CD4-positive, alpha-beta memory T cell (primary cell): ENCODE results near the gene ZNF385A. TPM values are rescaled to one million over a fixed set of nuclear protein-coding genes. Genes with fewer than 3 reads are reported as not detected.
A peak's percentile ranks its signal among the peaks of the same experiment; 100 is the strongest.

Experiments
- CTCF ChIA-PET: fragments of 350-600 bp; sonication (Branson Sonifier 250); formaldehyde crosslinking; loops from one replicate; lab custom pipeline; 2021; ENCODE audit warnings: inconsistent platforms; ENCODE audit not compliant: partially characterized antibody; lab: Charles Lee
- POLR2A ChIA-PET: fragments of 350-600 bp; sonication (Branson Sonifier 250); formaldehyde crosslinking; loops from one replicate; lab custom pipeline; 2021; ENCODE audit not compliant: partially characterized antibody; lab: Charles Lee
- DNase-seq, 5 donors: peaks; one replicate each; pipeline versions ENCODE4 v3.0.0 to v3.0.0-alpha.2; 2020 to 2022; ENCODE audit warnings: mixed read lengths in 1 of 5
- H3K27ac ChIP-seq: one replicate; pipeline ENCODE4 v1.7.0; 2013; ENCODE audit warnings: low read depth, low read length
- H3K27me3 ChIP-seq: 2 replicates; pipeline ENCODE4 v1.7.0; 2013; ENCODE audit warnings: mild to moderate bottlenecking, low read length, moderate library complexity; ENCODE audit not compliant: insufficient read depth
- H3K36me3 ChIP-seq: 2 replicates; pipeline ENCODE4 v1.7.0; 2013; ENCODE audit warnings: mild to moderate bottlenecking, low read length, moderate library complexity; ENCODE audit not compliant: insufficient read depth
- H3K4me1 ChIP-seq: 2 replicates; pipeline ENCODE4 v1.7.0; 2013; ENCODE audit warnings: mild to moderate bottlenecking, low read length, moderate library complexity; ENCODE audit not compliant: insufficient read depth
- H3K4me3 ChIP-seq, 2 donors: one replicate each; pipeline ENCODE4 v1.7.0; 2013; ENCODE audit warnings: low read length in 2 of 2, mild to moderate bottlenecking in 1 of 2
- H3K9me3 ChIP-seq, 2 donors: one replicate each; pipeline ENCODE4 v1.7.0; 2013; ENCODE audit warnings: low read length in 2 of 2, control low read depth in 1 of 2; ENCODE audit not compliant: control insufficient read depth in 1 of 2
- H3K27ac Mint-ChIP-seq, 7 donors: one replicate each; pipeline ENCODE4 v1.8.0; 2020 to 2021; ENCODE audit warnings: mixed read lengths in 7 of 7, mild to moderate bottlenecking in 6 of 7, inconsistent platforms in 3 of 7, moderate library complexity in 3 of 7
- H3K27me3 Mint-ChIP-seq, 2 donors: one replicate each; pipeline ENCODE4 v1.8.0; 2020 to 2021; ENCODE audit warnings: mixed read lengths in 2 of 2
- H3K36me3 Mint-ChIP-seq, 2 donors: one replicate each; pipeline ENCODE4 v1.8.0; 2020 to 2021; ENCODE audit warnings: mixed read lengths in 2 of 2, inconsistent platforms in 1 of 2, mild to moderate bottlenecking in 1 of 2
- H3K4me1 Mint-ChIP-seq, 4 donors: one replicate each; pipeline ENCODE4 v1.8.0; 2020 to 2021; ENCODE audit warnings: mixed read lengths in 4 of 4, mild to moderate bottlenecking in 1 of 4
- H3K4me3 Mint-ChIP-seq, 8 donors: one replicate each; pipeline ENCODE4 v1.8.0; 2020 to 2021; ENCODE audit warnings: mixed read lengths in 8 of 8, mild to moderate bottlenecking in 7 of 8, moderate library complexity in 6 of 8, inconsistent platforms in 3 of 8
- H3K9me3 Mint-ChIP-seq, 8 donors: one replicate each; pipeline ENCODE4 v1.8.0; 2020 to 2021; ENCODE audit warnings: mixed read lengths in 8 of 8, mild to moderate bottlenecking in 5 of 8, inconsistent platforms in 3 of 8, moderate library complexity in 1 of 8
- intact Hi-C: fragments of 100-400 bp; cut with micrococcal nuclease; formaldehyde crosslinking; loops from one replicate; pipeline ENCODE4 v1.15.1; 2023
- polyA plus RNA-seq, 2 donors: library from polyadenylated mRNA; unstranded; fragments of 300-500 nt; fragmentation: Illumina TruSeq; gene quantifications; one replicate each; pipeline ENCODE4 v1.2.3, GENCODE V29; 2021
- total RNA-seq, 2 experiments: library from RNA; stranded (reverse); gene quantifications; one replicate each; pipeline ENCODE4 v1.2.3, GENCODE V29; 2021

ZNF385A gene
- total and polyA plus RNA-seq, 4 experiments from 2014 or later: 1.8 to 2.1 TPM; not detected in 2

DNA sequence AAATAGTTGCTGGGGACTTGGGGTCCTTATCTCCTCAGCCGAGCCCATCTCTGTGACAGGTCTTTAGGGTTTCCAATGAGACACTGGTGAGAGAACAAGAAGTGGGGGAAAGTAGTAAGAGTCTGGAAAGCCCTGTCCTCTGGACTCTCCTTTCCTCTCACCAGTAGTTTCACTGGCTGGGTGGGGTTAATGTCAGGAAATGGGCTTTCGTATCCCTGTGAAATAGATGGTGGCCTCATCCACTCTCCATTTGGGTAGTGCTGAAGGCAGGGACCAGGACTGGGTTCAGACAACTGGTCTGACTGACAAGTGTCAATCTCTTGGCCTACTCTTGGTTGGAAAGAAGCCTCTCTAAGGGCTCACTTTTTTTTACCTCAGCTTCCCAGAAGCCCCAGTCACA lies 7.5 kb downstream of the ZNF385A start:
- DNase-seq: peak in 1 of 5 donors; percentile 17
- no peak overlapping the region for H3K27ac ChIP-seq
- peak overlapping the region in 2 of 7 donors; percentile 18 to 44 for H3K27ac Mint-ChIP-seq
- no peaks in the 10 kb centered on the region for H3K9me3 ChIP-seq
- intact Hi-C loops: loop anchor here (5.0 kb wide), 1 partner anchor 370 kb away; the partner anchor contains the start of gene HOXC8
- no peak overlapping the region for H3K4me3 ChIP-seq
- CTCF ChIA-PET: interaction anchor here (1.0 to 1.3 kb wide), 2 partner anchors 10 to 62 kb away, joined by 3 read pairs; no protein-coding TSS in a partner anchor
- no peak overlapping the region for H3K4me3 Mint-ChIP-seq
- peaks cover 5% of the 10 kb centered on the region for H3K4me1 ChIP-seq
- H3K36me3 Mint-ChIP-seq: no peaks in the 10 kb centered on the region
- H3K36me3 ChIP-seq: no peaks in the 10 kb centered on the region
- POLR2A ChIA-PET: interaction anchor here (1.2 kb wide), 1 partner anchor 97 kb away, joined by 3 read pairs; the partner anchor contains the start of genes CBX5 and HNRNPA1
- no peaks in the 10 kb centered on the region for H3K27me3 Mint-ChIP-seq
- H3K4me1 Mint-ChIP-seq: peaks cover 4 to 14% (median 6%) of the 10 kb centered on the region in 4 donors
- no peaks in the 10 kb centered on the region for H3K9me3 Mint-ChIP-seq
- no peaks in the 10 kb centered on the region for H3K27me3 ChIP-seq

DNA sequence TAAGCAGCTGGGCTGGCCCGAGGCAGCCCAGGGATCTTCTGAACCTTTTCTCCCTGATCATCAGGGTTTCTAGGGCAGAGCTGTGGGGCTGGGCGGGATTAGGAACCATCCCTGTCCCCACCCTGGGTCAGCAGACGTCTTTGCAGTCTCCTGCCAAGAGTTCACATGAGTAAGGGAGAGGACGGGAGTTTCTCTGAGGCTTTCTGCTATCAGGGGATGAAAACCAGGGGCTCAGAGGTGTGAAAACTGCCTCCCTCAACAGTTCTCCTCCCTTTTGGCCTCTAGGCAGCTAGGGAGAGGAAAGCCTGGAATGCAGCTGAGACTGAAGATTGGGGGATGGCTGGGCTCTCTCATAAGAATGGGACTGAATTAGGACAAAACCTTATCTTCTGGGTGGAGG lies 7.9 kb downstream of the ZNF385A start:
- H3K4me3 Mint-ChIP-seq: no peak overlapping the region
- H3K27ac ChIP-seq: no peak overlapping the region
- H3K27me3 ChIP-seq: no peaks in the 10 kb centered on the region
- ChIA-PET POLR2A (interaction anchor here (1.2 kb wide), 1 partner anchor 96 kb away, joined by 3 read pairs; the partner anchor contains the start of genes CBX5 and HNRNPA1), CTCF (interaction anchor here (1.0 to 1.3 kb wide), 2 partner anchors 10 to 62 kb away, joined by 3 read pairs; no protein-coding TSS in a partner anchor)
- H3K9me3 Mint-ChIP-seq: no peaks in the 10 kb centered on the region
- no peaks in the 10 kb centered on the region for H3K36me3 Mint-ChIP-seq
- H3K4me1 ChIP-seq: peaks cover 10% of the 10 kb centered on the region
- H3K27ac Mint-ChIP-seq: peak overlapping the region in 2 of 7 donors; percentile 18 to 44
- no peaks in the 10 kb centered on the region for H3K27me3 Mint-ChIP-seq
- peaks cover 5 to 18% (median 10%) of the 10 kb centered on the region in 4 donors for H3K4me1 Mint-ChIP-seq
- H3K36me3 ChIP-seq: no peaks in the 10 kb centered on the region
- no peak for DNase-seq
- intact Hi-C loops: loop anchor here (5.0 kb wide), 1 partner anchor 369 kb away; the partner anchor contains the start of gene HOXC8
- H3K4me3 ChIP-seq: no peak overlapping the region
- no peaks in the 10 kb centered on the region for H3K9me3 ChIP-seq

GRCh38 chr12:54375259-54375579 lies 9.3 kb downstream of the ZNF385A start:
- Histone ChIP-seq H3K36me3 (no peaks in the 10 kb centered on the region), H3K9me3 (no peaks in the 10 kb centered on the region), H3K4me3 (no peak overlapping the region), H3K4me1 (peaks cover 10% of the 10 kb centered on the region), H3K27ac (no peak overlapping the region), H3K27me3 (no peaks in the 10 kb centered on the region)
- no peak overlapping the region for H3K4me3 Mint-ChIP-seq
- peaks cover 5 to 23% (median 10%) of the 10 kb centered on the region in 4 donors for H3K4me1 Mint-ChIP-seq
- ChIA-PET POLR2A (no interaction called here), CTCF (interaction anchor here (1.5 to 1.9 kb wide), 2 partner anchors 38 to 81 kb away, joined by 4 to 6 read pairs; no protein-coding TSS in a partner anchor)
- no peaks in the 10 kb centered on the region for H3K36me3 Mint-ChIP-seq
- H3K27me3 Mint-ChIP-seq: no peaks in the 10 kb centered on the region
- H3K27ac Mint-ChIP-seq: no peak overlapping the region
- intact Hi-C loops: loop anchor here (5.0 kb wide), 1 partner anchor 368 kb away; the partner anchor contains the start of gene HOXC8
- DNase-seq: no peak
- no peaks in the 10 kb centered on the region for H3K9me3 Mint-ChIP-seq

DNA sequence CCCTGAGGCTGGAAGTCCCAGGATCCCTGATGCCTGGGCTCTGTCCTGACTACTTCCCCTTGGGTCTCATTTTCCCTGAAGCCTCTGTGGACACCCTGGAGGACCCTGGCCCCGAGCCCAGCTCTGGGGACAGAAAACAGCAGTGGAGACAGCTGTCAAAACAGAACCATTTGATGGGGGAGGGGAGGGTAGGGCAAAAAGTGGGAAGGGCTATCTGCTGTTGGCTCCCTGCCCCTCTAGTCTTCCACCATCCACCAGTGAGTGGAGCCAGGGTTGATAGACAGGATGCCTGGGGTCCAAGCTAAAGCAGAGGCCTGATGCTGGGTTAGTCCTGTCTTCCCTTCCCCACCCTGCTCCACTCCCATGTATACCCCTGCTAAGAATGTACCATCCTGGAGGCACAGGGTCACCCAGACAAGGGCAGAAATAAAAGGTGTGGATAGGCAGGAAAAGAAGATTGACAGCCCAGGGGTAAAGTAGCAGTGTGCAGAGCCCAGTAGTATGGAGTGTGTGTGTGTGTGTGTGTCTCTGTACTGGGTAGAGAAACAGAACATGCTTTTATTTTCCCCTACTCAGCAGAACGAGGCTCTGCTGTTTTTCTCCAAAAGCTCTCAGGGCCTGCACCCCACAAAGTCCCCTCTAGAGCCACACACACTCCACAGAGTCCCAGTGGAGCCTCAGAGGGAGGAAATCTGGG lies 9.8 kb downstream of the ZNF385A start:
- H3K4me3 Mint-ChIP-seq: no peak overlapping the region
- Histone ChIP-seq H3K9me3 (no peaks in the 10 kb centered on the region), H3K36me3 (no peaks in the 10 kb centered on the region), H3K4me1 (peaks cover 10% of the 10 kb centered on the region), H3K27ac (no peak overlapping the region), H3K4me3 (no peak overlapping the region), H3K27me3 (no peaks in the 10 kb centered on the region)
- intact Hi-C loops: loop anchor here (5.0 kb wide), 1 partner anchor 367 kb away; the partner anchor contains the start of gene HOXC8
- ChIA-PET POLR2A (no interaction called here), CTCF (interaction anchor here (1.1 to 1.9 kb wide), 4 partner anchors 38 to 124 kb away, joined by 3 to 6 read pairs (median 4); no protein-coding TSS in a partner anchor)
- peaks cover 4 to 21% (median 8%) of the 10 kb centered on the region in 4 donors for H3K4me1 Mint-ChIP-seq
- peak in 1 of 5 donors; percentile 19 for DNase-seq
- H3K36me3 Mint-ChIP-seq: no peaks in the 10 kb centered on the region
- no peak overlapping the region for H3K27ac Mint-ChIP-seq
- H3K9me3 Mint-ChIP-seq: no peaks in the 10 kb centered on the region
- H3K27me3 Mint-ChIP-seq: no peaks in the 10 kb centered on the region

DNA sequence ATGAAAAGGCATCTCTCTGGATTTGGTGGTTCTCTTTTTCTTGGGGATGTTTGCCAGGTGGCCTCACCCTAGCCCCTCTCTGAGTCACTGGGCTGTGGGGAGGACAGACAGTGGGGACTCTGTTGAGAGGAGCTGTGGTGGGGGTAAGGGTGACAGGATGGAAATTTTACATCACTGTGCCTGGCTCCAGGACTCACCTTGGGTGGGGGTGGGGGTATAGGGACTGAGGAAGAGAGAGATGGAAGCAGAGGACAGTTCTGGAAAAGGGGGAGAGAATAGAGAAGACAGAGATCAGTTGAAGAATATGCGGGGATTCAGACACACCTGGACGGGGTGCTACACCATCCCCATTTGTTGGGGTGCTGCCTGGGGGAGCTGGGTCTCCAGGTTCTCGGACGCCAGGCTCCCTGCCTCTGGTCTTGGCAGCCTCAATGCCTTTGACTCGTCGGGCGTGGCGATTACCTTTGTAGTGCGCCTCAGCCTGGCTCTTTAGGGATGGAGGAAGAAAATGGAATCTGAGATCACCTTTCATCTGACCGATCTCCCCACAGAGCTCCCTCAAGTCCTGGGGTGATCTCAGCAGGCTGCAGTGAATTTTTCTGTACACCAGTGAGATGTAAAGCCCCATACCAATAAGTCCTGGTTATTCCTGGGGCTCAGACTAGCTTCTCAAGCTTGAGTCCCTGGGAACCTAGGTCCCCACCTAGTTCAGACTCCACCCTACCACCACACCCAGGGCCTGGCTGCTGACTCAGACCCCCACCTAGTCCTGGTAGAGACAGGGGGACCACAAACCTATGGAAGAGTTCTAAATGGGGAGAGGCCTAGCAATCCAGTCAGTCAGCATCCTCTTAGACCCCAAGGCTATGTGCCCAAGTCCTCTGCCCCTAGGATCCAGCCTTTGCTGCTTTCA lies 10.6 kb downstream of the ZNF385A start:
- Mint-ChIP-seq H3K9me3 (no peaks in the 10 kb centered on the region), H3K4me3 (no peak overlapping the region), H3K27ac (peak overlapping the region in 1 of 7 donors; percentile 22), H3K36me3 (no peaks in the 10 kb centered on the region), H3K27me3 (no peaks in the 10 kb centered on the region), H3K4me1 (peaks cover 3 to 23% (median 10%) of the 10 kb centered on the region in 4 donors)
- H3K9me3 ChIP-seq: no peaks in the 10 kb centered on the region
- intact Hi-C loops: no loop called here
- no peak overlapping the region for H3K4me3 ChIP-seq
- no peaks in the 10 kb centered on the region for H3K27me3 ChIP-seq
- ChIA-PET POLR2A (interaction anchor here (0.6 kb wide), 1 partner anchor 158 kb away, joined by 4 read pairs; no protein-coding TSS in a partner anchor), CTCF (interaction anchor here (0.8 to 1.9 kb wide), 7 partner anchors 26 to 160 kb away, joined by 3 to 6 read pairs (median 3); no protein-coding TSS in a partner anchor)
- H3K4me1 ChIP-seq: peaks cover 12% of the 10 kb centered on the region
- no peaks in the 10 kb centered on the region for H3K36me3 ChIP-seq
- peak in 1 of 5 donors; percentile 30 for DNase-seq
- H3K27ac ChIP-seq: no peak overlapping the region

- CTCF ChIA-PET: interaction anchor here (1.2 to 3.4 kb wide), 7 partner anchors 9 to 157 kb away, joined by 3 to 41 read pairs (median 9); no protein-coding TSS in a partner anchor
- Histone ChIP-seq H3K27me3 (no peaks in the 10 kb centered on the region), H3K4me3 (no peak overlapping the region), H3K27ac (no peak overlapping the region), H3K9me3 (no peaks in the 10 kb centered on the region), H3K4me1 (peaks cover 23% of the 10 kb centered on the region), H3K36me3 (no peaks in the 10 kb centered on the region)
- intact Hi-C loops: no loop called here
- peak overlapping the region in 2 of 8 donors; percentile 34 to 56 for H3K4me3 Mint-ChIP-seq
- POLR2A ChIA-PET: no interaction called here
- no peaks in the 10 kb centered on the region for H3K9me3 Mint-ChIP-seq
- peaks cover 13 to 36% (median 20%) of the 10 kb centered on the region in 4 donors for H3K4me1 Mint-ChIP-seq
- H3K27me3 Mint-ChIP-seq: no peaks in the 10 kb centered on the region
- no peaks in the 10 kb centered on the region for H3K36me3 Mint-ChIP-seq
- H3K27ac Mint-ChIP-seq: peak overlapping the region in 5 of 7 donors; percentile 57 to 91 (median 74)
- peak in 1 of 5 donors; percentile 37 for DNase-seq
Observed at GRCh38 chr12:54372113-54372806, 12.3 kb downstream of the ZNF385A start.
